ENCODE data around the gene NT5C2.

The NT5C2 gene

GRCh38 chr10:103083266-103083976 is 109.7 kb downstream of the NT5C2 start:
- no peak for TF ChIP-seq POLR2A (IDR thresholded peaks at IDR 0.05; ENCODE audit: extremely low read depth, insufficient read length)
- TF ChIP-seq MAX (IDR thresholded peaks at IDR 0.05; ENCODE audit: low read depth, low read length) = no peak
- no peak for TF ChIP-seq MYC (IDR thresholded peaks at IDR 0.05; ENCODE audit: low read depth, low read length)
- no peak for TF ChIP-seq CTCF (IDR thresholded peaks at IDR 0.05; ENCODE audit: low read depth, low read length)
- no peak overlapping the region for H3K4me3 ChIP-seq (ENCODE audit: low read depth, low read length)
- no peak for DNase-seq (ENCODE audit: low read depth)

- TF ChIP-seq POLR2A (IDR thresholded peaks at IDR 0.05; ENCODE audit: extremely low read depth, insufficient read length) = no peak
- TF ChIP-seq MYC (IDR thresholded peaks at IDR 0.05; ENCODE audit: low read depth, low read length) = no peak
- TF ChIP-seq MAX (IDR thresholded peaks at IDR 0.05; ENCODE audit: low read depth, low read length) = no peak
- no peak for TF ChIP-seq CTCF (IDR thresholded peaks at IDR 0.05; ENCODE audit: low read depth, low read length)
- no peak overlapping the region for H3K4me3 ChIP-seq (ENCODE audit: low read depth, low read length)
- no peak for DNase-seq (ENCODE audit: low read depth)
Observed at GRCh38 chr10:103082683-103083082, 110.4 kb downstream of the NT5C2 start.

GRCh38 chr10:103080891-103081581 is 112.0 kb downstream of the NT5C2 start:
- no peak overlapping the region for H3K4me3 ChIP-seq (ENCODE audit: low read depth, low read length)
- no peak for DNase-seq (ENCODE audit: low read depth)
- TF ChIP-seq POLR2A (IDR thresholded peaks at IDR 0.05; ENCODE audit: extremely low read depth, insufficient read length) = peak; percentile 26
- TF ChIP-seq MAX (IDR thresholded peaks at IDR 0.05; ENCODE audit: low read depth, low read length) = no peak
- TF ChIP-seq MYC (IDR thresholded peaks at IDR 0.05; ENCODE audit: low read depth, low read length) = no peak
- no peak for TF ChIP-seq CTCF (IDR thresholded peaks at IDR 0.05; ENCODE audit: low read depth, low read length)

GRCh38 chr10:103079946-103080345 is 113.1 kb downstream of the NT5C2 start:
- H3K4me3 ChIP-seq (ENCODE audit: low read depth, low read length) = no peak overlapping the region
- TF ChIP-seq POLR2A (IDR thresholded peaks at IDR 0.05; ENCODE audit: extremely low read depth, insufficient read length) (no peak), MAX (IDR thresholded peaks at IDR 0.05; ENCODE audit: low read depth, low read length) (no peak), CTCF (IDR thresholded peaks at IDR 0.05; ENCODE audit: low read depth, low read length) (no peak), MYC (IDR thresholded peaks at IDR 0.05; ENCODE audit: low read depth, low read length) (no peak)
- no peak for DNase-seq (ENCODE audit: low read depth)

GRCh38 chr10:103079100-103079499 is 114.0 kb downstream of the NT5C2 start:
- DNase-seq (ENCODE audit: low read depth) = no peak
- TF ChIP-seq MYC (IDR thresholded peaks at IDR 0.05; ENCODE audit: low read depth, low read length) (no peak), CTCF (IDR thresholded peaks at IDR 0.05; ENCODE audit: low read depth, low read length) (no peak), POLR2A (IDR thresholded peaks at IDR 0.05; ENCODE audit: extremely low read depth, insufficient read length) (no peak), MAX (IDR thresholded peaks at IDR 0.05; ENCODE audit: low read depth, low read length) (no peak)
- H3K4me3 ChIP-seq (ENCODE audit: low read depth, low read length) = no peak overlapping the region

All from NB4 (cell line).